ENCODE results near the gene ASS1. TPM values are rescaled to one million over a fixed set of nuclear protein-coding genes. Genes with fewer than 3 reads are reported as not detected.

The ASS1 gene
- total and polyA plus RNA-seq, 2 of the 13 experiments (the other 11 are each of a cell fraction or from before 2014, with no cell fraction given) = 77.6 to 122 TPM

DNA sequence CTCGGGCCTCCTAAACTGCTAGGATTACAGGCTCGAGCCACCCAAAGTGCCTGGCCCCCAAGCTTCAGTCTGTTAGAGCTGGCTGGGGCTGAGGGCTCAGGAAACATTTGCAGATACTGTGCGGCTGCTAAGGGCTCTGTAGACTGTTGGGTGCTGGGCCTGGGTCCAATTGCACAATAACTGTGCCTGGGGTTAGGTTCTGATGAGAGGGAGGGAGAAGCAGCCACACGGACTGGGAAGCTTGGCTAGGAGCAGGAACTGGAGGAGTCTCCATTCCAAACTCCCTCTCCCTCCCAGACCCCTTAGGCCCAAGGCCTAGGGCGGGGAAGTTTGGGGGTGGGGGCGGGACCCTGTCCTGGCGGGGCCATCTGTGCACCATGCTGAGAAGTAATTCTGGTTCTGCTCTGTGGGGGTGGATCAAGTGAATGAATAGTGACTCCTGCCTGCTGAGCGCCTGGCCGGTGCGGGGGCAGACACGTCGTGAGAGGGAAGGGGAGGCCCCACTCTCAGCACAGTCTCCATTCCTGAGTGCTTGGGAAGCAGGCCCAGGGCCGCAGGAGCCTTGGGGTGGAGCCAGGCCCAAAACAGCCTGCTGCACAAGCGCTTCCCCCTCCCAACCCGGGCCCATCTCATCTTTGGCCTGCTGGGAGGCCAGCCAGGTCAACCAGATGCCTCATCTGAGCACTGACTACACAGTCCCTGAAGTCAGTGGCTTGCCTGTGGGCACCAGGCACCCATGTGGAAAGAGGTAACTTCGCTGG lies 1.5 kb downstream of the ASS1 start (continued):
- TF ChIP-seq, protein P1, sequence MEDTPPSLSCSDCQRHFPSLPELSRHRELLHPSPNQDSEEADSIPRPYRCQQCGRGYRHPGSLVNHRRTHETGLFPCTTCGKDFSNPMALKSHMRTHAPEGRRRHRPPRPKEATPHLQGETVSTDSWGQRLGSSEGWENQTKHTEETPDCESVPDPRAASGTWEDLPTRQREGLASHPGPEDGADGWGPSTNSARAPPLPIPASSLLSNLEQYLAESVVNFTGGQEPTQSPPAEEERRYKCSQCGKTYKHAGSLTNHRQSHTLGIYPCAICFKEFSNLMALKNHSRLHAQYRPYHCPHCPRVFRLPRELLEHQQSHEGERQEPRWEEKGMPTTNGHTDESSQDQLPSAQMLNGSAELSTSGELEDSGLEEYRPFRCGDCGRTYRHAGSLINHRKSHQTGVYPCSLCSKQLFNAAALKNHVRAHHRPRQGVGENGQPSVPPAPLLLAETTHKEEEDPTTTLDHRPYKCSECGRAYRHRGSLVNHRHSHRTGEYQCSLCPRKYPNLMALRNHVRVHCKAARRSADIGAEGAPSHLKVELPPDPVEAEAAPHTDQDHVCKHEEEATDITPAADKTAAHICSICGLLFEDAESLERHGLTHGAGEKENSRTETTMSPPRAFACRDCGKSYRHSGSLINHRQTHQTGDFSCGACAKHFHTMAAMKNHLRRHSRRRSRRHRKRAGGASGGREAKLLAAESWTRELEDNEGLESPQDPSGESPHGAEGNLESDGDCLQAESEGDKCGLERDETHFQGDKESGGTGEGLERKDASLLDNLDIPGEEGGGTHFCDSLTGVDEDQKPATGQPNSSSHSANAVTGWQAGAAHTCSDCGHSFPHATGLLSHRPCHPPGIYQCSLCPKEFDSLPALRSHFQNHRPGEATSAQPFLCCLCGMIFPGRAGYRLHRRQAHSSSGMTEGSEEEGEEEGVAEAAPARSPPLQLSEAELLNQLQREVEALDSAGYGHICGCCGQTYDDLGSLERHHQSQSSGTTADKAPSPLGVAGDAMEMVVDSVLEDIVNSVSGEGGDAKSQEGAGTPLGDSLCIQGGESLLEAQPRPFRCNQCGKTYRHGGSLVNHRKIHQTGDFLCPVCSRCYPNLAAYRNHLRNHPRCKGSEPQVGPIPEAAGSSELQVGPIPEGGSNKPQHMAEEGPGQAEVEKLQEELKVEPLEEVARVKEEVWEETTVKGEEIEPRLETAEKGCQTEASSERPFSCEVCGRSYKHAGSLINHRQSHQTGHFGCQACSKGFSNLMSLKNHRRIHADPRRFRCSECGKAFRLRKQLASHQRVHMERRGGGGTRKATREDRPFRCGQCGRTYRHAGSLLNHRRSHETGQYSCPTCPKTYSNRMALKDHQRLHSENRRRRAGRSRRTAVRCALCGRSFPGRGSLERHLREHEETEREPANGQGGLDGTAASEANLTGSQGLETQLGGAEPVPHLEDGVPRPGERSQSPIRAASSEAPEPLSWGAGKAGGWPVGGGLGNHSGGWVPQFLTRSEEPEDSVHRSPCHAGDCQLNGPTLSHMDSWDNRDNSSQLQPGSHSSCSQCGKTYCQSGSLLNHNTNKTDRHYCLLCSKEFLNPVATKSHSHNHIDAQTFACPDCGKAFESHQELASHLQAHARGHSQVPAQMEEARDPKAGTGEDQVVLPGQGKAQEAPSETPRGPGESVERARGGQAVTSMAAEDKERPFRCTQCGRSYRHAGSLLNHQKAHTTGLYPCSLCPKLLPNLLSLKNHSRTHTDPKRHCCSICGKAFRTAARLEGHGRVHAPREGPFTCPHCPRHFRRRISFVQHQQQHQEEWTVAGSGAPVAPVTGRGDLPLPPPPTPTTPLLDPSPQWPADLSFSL (CRISPR knock-in tag; IDR thresholded peaks at IDR 0.05) = no peak
- no peak for TF ChIP-seq SRSF4 (IDR thresholded peaks at IDR 0.05; ENCODE audit: low read depth, low read length, poor library complexity, severe bottlenecking)
- TF ChIP-seq BRD4 (CRISPR knock-in tag; IDR thresholded peaks at IDR 0.05) = no peak
- no peak for TF ChIP-seq ZNF230 (CRISPR knock-in tag; IDR thresholded peaks at IDR 0.05)
- peak; percentile 86 for TF ChIP-seq CEBPG (CRISPR knock-in tag; IDR thresholded peaks at IDR 0.05)
- peak; percentile 21; the same call in 1 of the 2 replicates for TF ChIP-seq ZNF263 (CRISPR knock-in tag; IDR thresholded peaks at IDR 0.05)
- no peak for TF ChIP-seq CHD2 (IDR thresholded peaks at IDR 0.05; ENCODE audit: low read depth, low read length)
- peak; percentile 40; the same call in 1 of the 2 replicates for TF ChIP-seq ZNF788 (CRISPR knock-in tag; IDR thresholded peaks at IDR 0.05; ENCODE audit: borderline replicate concordance)
- no peak for TF ChIP-seq SP2 (CRISPR knock-in tag; IDR thresholded peaks at IDR 0.05)
- TF ChIP-seq KDM5B (CRISPR knock-in tag; IDR thresholded peaks at IDR 0.05; ENCODE audit: borderline replicate concordance) = no peak; the same call in 1 of the 2 replicates
- TF ChIP-seq TSC22D2 (CRISPR knock-in tag; IDR thresholded peaks at IDR 0.05; ENCODE audit: borderline replicate concordance) = no peak
- TF ChIP-seq ZBTB38 (CRISPR knock-in tag; IDR thresholded peaks at IDR 0.05) = no peak
- no peak for TF ChIP-seq MEIS1 (CRISPR knock-in tag; IDR thresholded peaks at IDR 0.05; ENCODE audit: borderline replicate concordance)
- TF ChIP-seq, protein P2, sequence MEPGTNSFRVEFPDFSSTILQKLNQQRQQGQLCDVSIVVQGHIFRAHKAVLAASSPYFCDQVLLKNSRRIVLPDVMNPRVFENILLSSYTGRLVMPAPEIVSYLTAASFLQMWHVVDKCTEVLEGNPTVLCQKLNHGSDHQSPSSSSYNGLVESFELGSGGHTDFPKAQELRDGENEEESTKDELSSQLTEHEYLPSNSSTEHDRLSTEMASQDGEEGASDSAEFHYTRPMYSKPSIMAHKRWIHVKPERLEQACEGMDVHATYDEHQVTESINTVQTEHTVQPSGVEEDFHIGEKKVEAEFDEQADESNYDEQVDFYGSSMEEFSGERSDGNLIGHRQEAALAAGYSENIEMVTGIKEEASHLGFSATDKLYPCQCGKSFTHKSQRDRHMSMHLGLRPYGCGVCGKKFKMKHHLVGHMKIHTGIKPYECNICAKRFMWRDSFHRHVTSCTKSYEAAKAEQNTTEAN (CRISPR knock-in tag; conservative IDR thresholded peaks at IDR 0.05) = no peak
- peak; percentile 41; the same call in 1 of the 2 replicates for TF ChIP-seq ZFY (CRISPR knock-in tag; IDR thresholded peaks at IDR 0.05)
- no peak for TF ChIP-seq ZNF672 (CRISPR knock-in tag; IDR thresholded peaks at IDR 0.05)
- TF ChIP-seq CEBPB (IDR thresholded peaks at IDR 0.05; ENCODE audit: borderline replicate concordance, low read depth, low read length) = peak; percentile 91
- no peak for TF ChIP-seq ZNF180 (CRISPR knock-in tag; IDR thresholded peaks at IDR 0.05; ENCODE audit: borderline replicate concordance, low read depth)
- no peak for TF ChIP-seq HCFC1 (IDR thresholded peaks at IDR 0.05; ENCODE audit: low read depth, low read length)
- no peak for TF ChIP-seq KMT2A (CRISPR knock-in tag; IDR thresholded peaks at IDR 0.05)
- TF ChIP-seq HOXA3 (CRISPR knock-in tag; IDR thresholded peaks at IDR 0.05) = peak; percentile 7; the same call in 1 of the 2 replicates
- TF ChIP-seq PITX1 (CRISPR knock-in tag; IDR thresholded peaks at IDR 0.05) = no peak
- TF ChIP-seq, protein P3, sequence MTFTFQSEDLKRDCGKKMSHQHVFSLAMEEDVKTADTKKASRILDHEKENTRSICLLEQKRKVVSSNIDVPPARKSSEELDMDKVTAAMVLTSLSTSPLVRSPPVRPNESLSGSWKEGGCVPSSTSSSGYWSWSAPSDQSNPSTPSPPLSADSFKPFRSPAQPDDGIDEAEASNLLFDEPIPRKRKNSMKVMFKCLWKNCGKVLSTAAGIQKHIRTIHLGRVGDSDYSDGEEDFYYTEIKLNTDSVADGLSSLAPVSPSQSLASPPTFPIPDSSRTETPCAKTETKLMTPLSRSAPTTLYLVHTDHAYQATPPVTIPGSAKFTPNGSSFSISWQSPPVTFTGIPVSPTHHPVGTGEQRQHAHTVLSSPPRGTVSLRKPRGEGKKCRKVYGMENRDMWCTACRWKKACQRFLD (CRISPR knock-in tag; IDR thresholded peaks at IDR 0.05; ENCODE audit: borderline replicate concordance) = no peak

Measured in HepG2 (cell line).